Activated CD4-positive, alpha-beta T cell treated with anti-CD3 and anti-CD28 coated beads, Interleukin-2, amount 50 U/mL, for 16 hours (primary cell): Measurements from ENCODE around the gene CELSR3.

ENCODE experiments used
- DNase-seq: peaks from one replicate; pipeline ENCODE4 v3.0.0-alpha.2; 2020

The CELSR3 gene

GRCh38 chr3:48662753-48663488 lies at the start of gene CELSR3:
Gene CELSR3 (minus strand): TSS chr3:48662886. CDS start chr3:48662634, 252 bp downstream.
- peak; percentile 90 for DNase-seq

GRCh38 chr3:48711727-48712126 lies 49.0 kb upstream of the CELSR3 start:
- no peak for DNase-seq

GRCh38 chr3:48709051-48709461 lies 46.4 kb upstream of the CELSR3 start:
- DNase-seq: no peak

- DNase-seq: no peak
Measured at GRCh38 chr3:48708481-48708889, 45.8 kb upstream of the CELSR3 start.

- no peak for DNase-seq
Measured at GRCh38 chr3:48707157-48707556, 44.5 kb upstream of the CELSR3 start.

GRCh38 chr3:48702320-48702920 lies 39.7 kb upstream of the CELSR3 start:
- no peak for DNase-seq

GRCh38 chr3:48700731-48701405 lies 38.2 kb upstream of the CELSR3 start:
- DNase-seq: no peak

- no peak for DNase-seq
Measured at GRCh38 chr3:48698891-48699290, 36.2 kb upstream of the CELSR3 start.

GRCh38 chr3:48697952-48698351 lies 35.3 kb upstream of the CELSR3 start:
- DNase-seq: no peak

GRCh38 chr3:48696601-48697000 lies 33.9 kb upstream of the CELSR3 start:
- no peak for DNase-seq

GRCh38 chr3:48696156-48696555 lies 33.5 kb upstream of the CELSR3 start:
- DNase-seq: no peak

- no peak for DNase-seq
Measured at GRCh38 chr3:48695393-48695753, 32.7 kb upstream of the CELSR3 start.

- no peak for DNase-seq
Measured at GRCh38 chr3:48694610-48695392, 32.1 kb upstream of the CELSR3 start.

GRCh38 chr3:48693826-48694225 lies 31.1 kb upstream of the CELSR3 start:
- DNase-seq: no peak

- no peak for DNase-seq
Measured at GRCh38 chr3:48692551-48692950, 29.9 kb upstream of the CELSR3 start.

- no peak for DNase-seq
Measured at GRCh38 chr3:48690846-48691458, 28.3 kb upstream of the CELSR3 start.

- no peak for DNase-seq
Measured at GRCh38 chr3:48689384-48689783, 26.7 kb upstream of the CELSR3 start.

- no peak for DNase-seq
Measured at GRCh38 chr3:48688737-48689075, 26.0 kb upstream of the CELSR3 start.

GRCh38 chr3:48688032-48688736 lies 25.5 kb upstream of the CELSR3 start:
- no peak for DNase-seq

GRCh38 chr3:48687220-48687678 lies 24.6 kb upstream of the CELSR3 start:
- DNase-seq: no peak

- no peak for DNase-seq
Measured at GRCh38 chr3:48686538-48687219, 24.0 kb upstream of the CELSR3 start.
